ENCODE measurements around the gene SPN.

DNA sequence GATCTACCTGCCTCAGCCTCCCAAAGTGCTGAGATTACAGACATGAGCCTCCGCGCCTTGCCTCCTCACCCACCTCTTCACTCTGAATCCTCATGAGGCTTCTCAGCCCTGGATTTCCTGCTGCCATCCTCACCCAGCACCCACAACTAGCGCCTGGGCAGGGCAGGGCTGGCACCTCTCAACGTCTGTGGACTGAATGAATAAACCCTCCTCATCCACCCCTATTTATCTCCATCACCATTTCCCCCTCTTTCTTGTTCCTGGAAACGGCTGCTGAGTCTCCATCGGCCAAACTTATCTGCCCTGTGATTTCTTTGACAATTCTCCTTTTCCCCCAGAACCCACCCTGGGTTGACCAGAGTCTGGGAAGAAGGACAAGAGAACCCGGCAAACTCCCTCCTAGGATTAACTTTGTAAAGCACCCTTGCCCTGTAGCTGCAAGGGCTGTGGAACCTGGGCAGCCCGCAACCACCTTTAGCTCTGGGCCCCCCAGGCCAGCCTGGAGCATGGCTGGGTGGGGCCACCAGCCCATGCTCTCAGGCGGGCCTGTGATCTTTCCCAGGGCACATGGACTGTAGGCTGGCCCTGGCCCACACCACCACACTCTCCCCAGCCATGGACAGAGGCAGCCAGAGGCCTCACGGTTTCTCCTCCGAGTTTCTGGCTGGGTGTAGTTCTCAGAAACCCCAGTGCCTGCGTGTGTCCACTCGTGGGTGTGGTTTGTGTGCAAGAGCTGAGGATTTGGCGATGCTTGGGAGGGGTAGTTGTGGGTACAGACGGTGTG lies 2.4 kb downstream of the SPN start:
- TF ChIP-seq TAF1 (IDR thresholded peaks at IDR 0.05; ENCODE audit: borderline replicate concordance, insufficient read depth, low read length) (no peak), SIN3A (IDR thresholded peaks at IDR 0.05; ENCODE audit: borderline replicate concordance, insufficient read depth, low read length) (no peak)

Data from PFSK-1 (cell line).